Liver (tissue), 3 donors: ENCODE data around the gene GPT2.
"Not testable (repeated sequence)": the region's sequence is repeated elsewhere in the genome, so short reads cannot be mapped to it uniquely, and the experiment has no call there.

Source experiments
- EGR1 ChIP-seq, 2 donors: IDR thresholded peaks; 2 replicates each; pipeline ENCODE4 v1.6.1; 2016 to 2018; ENCODE audit warnings: antibody characterized with exemption in 2 of 2, low read depth in 2 of 2
- FOXA1 ChIP-seq: IDR thresholded peaks from 2 replicates; pipeline ENCODE4 v1.6.1; 2016; ENCODE audit warnings: antibody characterized with exemption
- FOXA2 ChIP-seq: IDR thresholded peaks from 2 replicates; pipeline ENCODE4 v1.6.1; 2016; ENCODE audit warnings: antibody characterized with exemption
- GABPA ChIP-seq, 2 donors: IDR thresholded peaks in 1 of 2; conservative IDR thresholded peaks in 1 of 2; 2 replicates each; pipeline ENCODE4 v1.6.1; 2016; ENCODE audit warnings: antibody characterized with exemption in 2 of 2, mild to moderate bottlenecking in 1 of 2, moderate library complexity in 1 of 2
- HNF4G ChIP-seq: IDR thresholded peaks from 2 replicates; pipeline ENCODE4 v1.6.1; 2016; ENCODE audit warnings: antibody characterized with exemption
- MAX ChIP-seq: IDR thresholded peaks from 2 replicates; pipeline ENCODE4 v1.6.1; 2016; ENCODE audit warnings: antibody characterized with exemption
- NR2F2 ChIP-seq: IDR thresholded peaks from 2 replicates; pipeline ENCODE4 v1.6.1; 2016; ENCODE audit warnings: antibody characterized with exemption
- RAD21 ChIP-seq, 2 donors: IDR thresholded peaks; 2 replicates each; pipeline ENCODE4 v1.6.1; 2016; ENCODE audit warnings: antibody characterized with exemption in 2 of 2, mild to moderate bottlenecking in 2 of 2
- SP1 ChIP-seq: IDR thresholded peaks from 2 replicates; pipeline ENCODE4 v1.6.1; 2018; ENCODE audit warnings: antibody characterized with exemption, mild to moderate bottlenecking
- TAF1 ChIP-seq: conservative IDR thresholded peaks from 2 replicates; pipeline ENCODE4 v1.6.1; 2016; ENCODE audit warnings: antibody characterized with exemption, mild to moderate bottlenecking
- YY1 ChIP-seq: IDR thresholded peaks from 2 replicates; pipeline ENCODE4 v1.6.1; 2016; ENCODE audit warnings: antibody characterized with exemption, mild to moderate bottlenecking
- TF ChIP-seq, protein P1 (sequence below): fragments of 150-350 bp; IDR thresholded peaks from 2 replicates; pipeline ENCODE4 v1.5.1; 2017; ENCODE audit warnings: improper control_type of control experiment, low read depth, low read length; ENCODE audit not compliant: missing input control
- TF ChIP-seq, protein P2 (sequence below): IDR thresholded peaks from 2 replicates; pipeline ENCODE4 v1.6.1; 2016; ENCODE audit warnings: antibody characterized with exemption, mild to moderate bottlenecking
- TF ChIP-seq, protein P3 (sequence below): IDR thresholded peaks from 2 replicates; pipeline ENCODE4 v1.6.1; 2016; ENCODE audit warnings: antibody characterized with exemption
- donor health status: healthy.
- donor health status: healthy.

GRCh38 chr16:46868891-46869290 lies 15.3 kb upstream of the GPT2 start:
- not testable (repeated sequence) for TF ChIP-seq EGR1 (IDR thresholded peaks at IDR 0.05; ENCODE audit: low read depth in 2 of 2); GABPA (IDR thresholded peaks at IDR 0.05 in 1 of 2, conservative IDR thresholded peaks at IDR 0.05 in 1 of 2); FOXA1; TAF1; NR2F2; MAX
- TF ChIP-seq, protein P1, sequence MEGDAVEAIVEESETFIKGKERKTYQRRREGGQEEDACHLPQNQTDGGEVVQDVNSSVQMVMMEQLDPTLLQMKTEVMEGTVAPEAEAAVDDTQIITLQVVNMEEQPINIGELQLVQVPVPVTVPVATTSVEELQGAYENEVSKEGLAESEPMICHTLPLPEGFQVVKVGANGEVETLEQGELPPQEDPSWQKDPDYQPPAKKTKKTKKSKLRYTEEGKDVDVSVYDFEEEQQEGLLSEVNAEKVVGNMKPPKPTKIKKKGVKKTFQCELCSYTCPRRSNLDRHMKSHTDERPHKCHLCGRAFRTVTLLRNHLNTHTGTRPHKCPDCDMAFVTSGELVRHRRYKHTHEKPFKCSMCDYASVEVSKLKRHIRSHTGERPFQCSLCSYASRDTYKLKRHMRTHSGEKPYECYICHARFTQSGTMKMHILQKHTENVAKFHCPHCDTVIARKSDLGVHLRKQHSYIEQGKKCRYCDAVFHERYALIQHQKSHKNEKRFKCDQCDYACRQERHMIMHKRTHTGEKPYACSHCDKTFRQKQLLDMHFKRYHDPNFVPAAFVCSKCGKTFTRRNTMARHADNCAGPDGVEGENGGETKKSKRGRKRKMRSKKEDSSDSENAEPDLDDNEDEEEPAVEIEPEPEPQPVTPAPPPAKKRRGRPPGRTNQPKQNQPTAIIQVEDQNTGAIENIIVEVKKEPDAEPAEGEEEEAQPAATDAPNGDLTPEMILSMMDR = not testable (repeated sequence)
- TF ChIP-seq FOXA2 (peak; percentile 28), RAD21 (IDR thresholded peaks at IDR 0.05) (peak in 1 of 2 donors; percentile 18), SP1 (peak; percentile 88), HNF4G (peak; percentile 35), YY1 (peak; percentile 42)
- TF ChIP-seq, protein P2, sequence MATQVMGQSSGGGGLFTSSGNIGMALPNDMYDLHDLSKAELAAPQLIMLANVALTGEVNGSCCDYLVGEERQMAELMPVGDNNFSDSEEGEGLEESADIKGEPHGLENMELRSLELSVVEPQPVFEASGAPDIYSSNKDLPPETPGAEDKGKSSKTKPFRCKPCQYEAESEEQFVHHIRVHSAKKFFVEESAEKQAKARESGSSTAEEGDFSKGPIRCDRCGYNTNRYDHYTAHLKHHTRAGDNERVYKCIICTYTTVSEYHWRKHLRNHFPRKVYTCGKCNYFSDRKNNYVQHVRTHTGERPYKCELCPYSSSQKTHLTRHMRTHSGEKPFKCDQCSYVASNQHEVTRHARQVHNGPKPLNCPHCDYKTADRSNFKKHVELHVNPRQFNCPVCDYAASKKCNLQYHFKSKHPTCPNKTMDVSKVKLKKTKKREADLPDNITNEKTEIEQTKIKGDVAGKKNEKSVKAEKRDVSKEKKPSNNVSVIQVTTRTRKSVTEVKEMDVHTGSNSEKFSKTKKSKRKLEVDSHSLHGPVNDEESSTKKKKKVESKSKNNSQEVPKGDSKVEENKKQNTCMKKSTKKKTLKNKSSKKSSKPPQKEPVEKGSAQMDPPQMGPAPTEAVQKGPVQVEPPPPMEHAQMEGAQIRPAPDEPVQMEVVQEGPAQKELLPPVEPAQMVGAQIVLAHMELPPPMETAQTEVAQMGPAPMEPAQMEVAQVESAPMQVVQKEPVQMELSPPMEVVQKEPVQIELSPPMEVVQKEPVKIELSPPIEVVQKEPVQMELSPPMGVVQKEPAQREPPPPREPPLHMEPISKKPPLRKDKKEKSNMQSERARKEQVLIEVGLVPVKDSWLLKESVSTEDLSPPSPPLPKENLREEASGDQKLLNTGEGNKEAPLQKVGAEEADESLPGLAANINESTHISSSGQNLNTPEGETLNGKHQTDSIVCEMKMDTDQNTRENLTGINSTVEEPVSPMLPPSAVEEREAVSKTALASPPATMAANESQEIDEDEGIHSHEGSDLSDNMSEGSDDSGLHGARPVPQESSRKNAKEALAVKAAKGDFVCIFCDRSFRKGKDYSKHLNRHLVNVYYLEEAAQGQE = peak; percentile 46
- TF ChIP-seq, protein P3, sequence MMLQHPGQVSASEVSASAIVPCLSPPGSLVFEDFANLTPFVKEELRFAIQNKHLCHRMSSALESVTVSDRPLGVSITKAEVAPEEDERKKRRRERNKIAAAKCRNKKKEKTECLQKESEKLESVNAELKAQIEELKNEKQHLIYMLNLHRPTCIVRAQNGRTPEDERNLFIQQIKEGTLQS = not testable (repeated sequence)
